ENCODE measurements around the gene AADACL2.

DNA sequence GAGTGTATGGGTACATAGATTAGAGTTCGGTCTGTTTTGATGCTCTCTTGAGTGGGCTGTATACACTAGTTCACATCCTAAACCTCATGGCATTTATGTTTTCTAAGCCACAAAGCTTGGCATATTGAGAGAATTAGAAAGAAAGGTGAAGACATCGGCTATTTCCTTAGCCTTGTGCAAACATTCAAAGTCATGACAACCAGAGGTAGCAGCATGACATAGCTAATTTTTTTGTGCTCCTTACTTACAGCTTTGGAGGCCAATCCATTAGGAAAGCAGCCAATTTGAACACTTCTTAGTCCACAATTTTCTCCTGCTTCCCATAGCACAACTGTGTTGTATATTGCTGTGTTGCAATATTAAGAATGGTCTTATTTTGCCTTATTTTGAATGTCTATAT, 58.7 kb downstream of the AADACL2 start:
- TF ChIP-seq EZH2 (IDR thresholded peaks at IDR 0.05; ENCODE audit: insufficient read depth, poor library complexity, severe bottlenecking) (no peak), EZH2phosphoT487 (IDR thresholded peaks at IDR 0.05; ENCODE audit: insufficient read depth, low read depth) (no peak)
